Occipital lobe (tissue), 2 donors: ENCODE measurements around the gene MAP2K1. TPM values are rescaled to one million over a fixed set of nuclear protein-coding genes. Genes with fewer than 3 reads are reported as not detected.
"Not testable (repeated sequence)": the region's sequence is repeated elsewhere in the genome, so short reads cannot be mapped to it uniquely, and the experiment has no call there.

Experiments used
- DNase-seq: peaks from one replicate; lab custom pipeline; 2025; lab: John Stamatoyannopoulos, UW
- total RNA-seq: library from RNA; depleted of rRNA; stranded (reverse); fragments of >200 nt; gene quantifications from one replicate; pipeline ENCODE4 v1.2.3, GENCODE V29; 2014

Gene MAP2K1
- total RNA-seq, 1 donor from 2014 or later = 26.4 TPM

DNA sequence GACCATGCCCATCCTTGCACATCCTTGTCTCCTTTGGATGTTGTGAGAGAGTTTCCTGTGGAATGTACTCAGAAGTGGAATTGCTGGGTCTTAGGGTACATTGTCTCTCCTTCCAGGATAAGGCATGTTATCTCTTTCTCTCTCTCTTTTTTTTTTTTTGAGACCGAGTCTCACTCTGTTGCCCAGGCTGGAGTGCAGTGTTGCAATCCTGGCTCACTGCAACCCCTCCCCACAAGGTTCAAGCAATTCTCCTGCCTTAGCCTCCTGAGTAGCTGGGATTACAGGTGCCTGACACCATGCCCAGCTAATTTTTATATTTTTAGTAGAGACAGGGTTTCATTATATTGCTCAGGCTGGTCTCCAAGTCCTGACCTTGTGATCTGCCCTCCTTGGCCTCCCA lies 6.3 kb downstream of the MAP2K1 start:
- DNase-seq = not testable (repeated sequence)

DNA sequence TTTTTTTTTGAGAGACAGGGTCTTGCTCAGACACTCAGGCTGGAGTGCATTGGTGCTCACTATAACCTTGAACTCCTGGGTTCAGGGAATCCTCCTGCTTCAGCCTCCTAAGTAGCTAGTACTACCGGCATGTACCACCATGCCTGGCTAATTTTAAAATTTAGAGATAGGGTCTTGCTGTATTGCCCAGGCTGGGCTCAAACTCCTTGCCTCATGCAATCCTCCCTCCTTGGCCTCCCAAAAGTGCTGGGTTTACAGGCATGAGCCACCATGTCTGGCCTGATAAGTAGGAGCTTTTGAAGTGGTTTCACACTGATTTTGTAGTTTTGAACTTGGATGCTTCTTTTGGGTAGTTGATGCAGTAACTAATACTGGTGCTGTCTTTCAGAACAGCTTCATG lies 7.8 kb downstream of the MAP2K1 start:
- DNase-seq = no peak

DNA sequence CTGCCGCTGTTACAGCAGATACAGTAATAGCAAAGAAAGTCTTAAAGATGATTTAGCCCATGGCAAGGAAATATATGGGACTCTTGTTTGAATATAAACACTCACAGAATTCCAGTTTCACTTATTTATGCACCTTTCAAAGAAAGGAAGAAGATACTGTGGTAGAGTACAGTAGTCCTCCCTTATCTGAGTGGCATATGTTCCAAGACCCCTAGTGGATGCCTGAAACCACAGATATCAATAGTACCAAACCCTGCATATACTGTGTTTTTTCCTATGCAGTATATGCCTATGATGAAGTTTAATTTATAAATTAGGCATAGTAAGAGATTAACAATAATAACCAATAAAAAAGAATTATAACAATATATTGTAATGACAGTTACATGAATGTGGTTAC lies 8.2 kb downstream of the MAP2K1 start:
- no peak for DNase-seq

DNA sequence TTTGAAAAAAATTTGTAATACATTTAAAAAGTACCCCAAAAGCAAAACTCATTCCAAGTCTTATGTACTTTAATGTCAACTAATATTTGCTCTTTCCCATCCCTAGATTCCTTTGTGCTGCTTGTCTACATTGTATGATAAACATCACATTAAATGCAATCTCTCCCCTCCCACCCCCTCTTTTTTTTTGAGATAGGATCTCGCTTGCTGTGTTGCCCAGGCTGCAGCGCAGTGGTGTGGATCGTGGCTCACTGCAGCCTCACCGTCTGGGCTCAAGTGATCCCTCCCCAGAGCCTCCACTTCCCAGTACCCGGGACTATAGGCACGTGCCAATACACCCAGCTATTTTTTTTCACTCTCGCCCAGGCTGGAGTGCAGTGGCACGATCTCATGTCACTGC lies 12.6 kb downstream of the MAP2K1 start:
- no peak for DNase-seq

DNA sequence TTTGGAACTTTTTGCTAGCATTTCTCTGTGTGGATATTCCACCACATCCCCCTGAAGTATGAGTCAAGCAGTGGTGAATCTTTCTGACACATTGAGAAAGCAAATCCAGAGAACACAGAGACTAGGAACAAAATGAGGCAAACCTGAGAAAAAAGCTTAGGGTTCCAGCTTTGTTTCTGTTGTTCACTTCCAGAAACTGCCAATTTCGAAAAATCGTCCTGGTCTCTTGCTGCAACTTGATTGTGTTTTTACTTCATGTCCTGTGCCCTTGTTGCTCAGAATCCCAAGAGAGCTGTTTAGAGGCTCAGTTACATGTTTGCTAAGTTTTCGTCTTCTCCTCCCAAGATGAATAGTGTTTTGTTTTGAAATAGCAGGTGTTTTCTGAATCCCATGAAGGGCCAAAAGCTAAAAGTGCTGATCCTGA lies 13.7 kb downstream of the MAP2K1 start:
- no peak for DNase-seq

DNA sequence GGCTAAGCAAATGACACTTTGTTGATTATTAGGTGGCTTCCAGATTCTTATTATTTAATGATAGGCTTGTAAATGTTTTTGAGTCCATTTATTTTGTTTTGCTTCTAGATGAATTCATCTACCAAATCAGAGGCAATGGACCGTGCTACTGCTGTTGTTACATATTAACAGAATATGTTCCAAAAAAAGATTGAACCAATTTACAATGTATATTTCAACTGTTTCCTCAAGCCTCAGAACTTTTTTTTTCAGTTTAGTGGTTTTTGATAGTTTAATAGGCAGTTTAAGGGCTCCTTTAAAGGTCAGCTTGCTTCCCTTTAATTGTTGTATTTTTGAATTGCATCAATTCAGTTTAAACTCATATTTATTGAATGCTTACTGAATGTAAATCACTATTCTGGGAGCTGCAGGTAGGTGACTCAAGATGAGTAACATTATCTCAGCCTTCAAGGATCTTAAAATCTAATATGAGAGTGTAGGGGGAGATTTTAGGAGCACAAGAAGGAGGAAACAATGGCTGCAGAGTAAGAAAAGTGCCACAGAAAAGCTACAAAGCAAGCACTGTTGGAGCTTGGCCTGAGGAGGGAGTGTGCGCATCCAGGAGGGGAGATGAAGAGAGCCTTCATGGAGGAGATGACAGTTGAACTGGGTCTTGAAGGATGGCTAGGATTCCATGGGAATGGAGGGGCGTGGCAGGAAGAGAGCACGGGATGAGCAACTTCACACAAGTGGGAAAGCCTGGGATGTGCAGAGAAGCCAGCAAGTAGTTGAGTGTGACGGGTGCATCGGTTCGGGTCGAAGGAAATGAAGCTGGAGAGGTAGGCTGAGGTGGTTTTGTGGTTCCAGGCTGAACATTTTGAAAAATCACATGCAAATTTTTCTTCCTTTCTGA lies 14.7 kb downstream of the MAP2K1 start:
- DNase-seq = no peak

DNA sequence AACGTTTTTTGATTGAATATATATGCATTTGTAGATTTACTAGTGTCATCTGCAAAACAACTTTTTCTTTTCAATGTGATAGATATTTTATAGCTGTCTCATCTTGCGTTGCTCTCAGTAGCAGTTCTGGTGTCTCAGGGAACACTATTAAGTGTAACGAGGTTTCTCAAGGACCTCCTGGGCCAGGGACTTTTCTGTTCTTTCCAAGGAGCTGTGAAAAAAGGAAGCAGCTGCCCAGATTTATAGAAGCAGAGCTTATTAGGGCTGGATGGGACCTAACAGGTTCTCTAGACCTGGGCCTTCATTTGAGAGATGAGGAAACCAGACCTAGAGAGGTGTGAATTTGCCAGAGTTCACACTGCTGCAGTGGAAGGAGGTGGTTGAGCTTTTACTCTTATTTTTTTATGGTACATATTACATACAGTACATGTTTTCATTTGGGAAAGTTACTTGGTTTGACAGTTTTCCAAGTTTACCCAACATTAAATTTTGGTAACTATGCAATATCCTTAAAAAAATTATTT lies 16.1 kb downstream of the MAP2K1 start:
- no peak for DNase-seq

DNA sequence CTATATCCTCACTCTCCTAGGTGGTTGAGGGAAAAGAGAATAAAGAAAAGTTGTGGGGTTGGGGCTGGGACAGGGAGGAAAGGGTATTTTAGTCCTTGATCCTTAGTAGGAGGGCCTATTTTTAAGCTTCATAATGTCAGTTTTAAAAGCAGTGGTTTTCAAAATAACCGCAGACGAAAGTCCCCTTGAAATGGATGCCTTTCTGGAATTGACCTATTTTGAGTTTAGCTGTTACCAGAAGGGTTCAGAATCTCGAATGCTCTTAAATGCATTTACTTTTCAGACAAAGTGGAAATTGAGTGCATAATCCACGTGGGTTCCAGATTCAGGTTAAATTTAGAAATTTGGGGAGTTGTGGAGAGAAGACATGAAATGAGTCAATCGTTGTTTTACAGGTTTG lies 16.6 kb downstream of the MAP2K1 start:
- DNase-seq = no peak

DNA sequence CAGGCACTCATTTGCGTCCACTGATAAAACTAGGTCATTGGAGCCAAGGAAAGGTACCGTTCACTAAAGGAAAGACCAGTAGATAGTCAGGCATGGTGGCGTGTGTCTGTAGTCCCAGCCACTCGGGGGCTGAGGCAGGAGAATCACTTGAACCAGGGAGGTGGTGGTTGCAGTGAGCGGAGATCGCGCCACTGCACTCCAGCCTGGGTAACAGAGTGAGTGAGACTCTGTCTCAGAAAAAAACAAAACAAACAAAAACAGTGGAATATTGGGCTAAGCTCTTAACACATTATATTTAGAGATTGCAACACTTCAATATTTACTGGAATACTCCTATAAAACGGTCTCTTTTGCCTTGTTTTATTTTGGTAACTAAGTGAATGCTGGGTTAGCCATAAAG lies 17.4 kb downstream of the MAP2K1 start:
- no peak for DNase-seq

DNA sequence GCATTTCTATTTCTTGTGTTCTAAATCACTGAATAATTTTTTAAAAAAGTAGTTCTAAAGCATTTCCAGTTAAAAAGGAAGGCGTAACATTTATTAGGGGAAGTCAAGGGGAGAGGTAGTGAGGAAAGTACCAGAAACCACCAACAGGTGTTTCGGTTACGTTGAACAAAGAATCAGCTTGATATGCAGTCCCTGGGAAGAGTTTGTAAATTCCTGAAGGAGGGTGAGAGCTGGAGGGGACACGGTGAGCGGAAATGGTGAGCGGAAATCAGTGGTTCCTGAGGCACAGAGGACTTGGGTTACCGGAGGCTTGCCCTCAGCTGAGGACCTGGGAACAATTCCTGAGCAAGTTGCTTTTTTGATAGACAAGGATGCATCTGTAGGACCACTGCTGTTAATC lies 17.8 kb downstream of the MAP2K1 start:
- DNase-seq = no peak

DNA sequence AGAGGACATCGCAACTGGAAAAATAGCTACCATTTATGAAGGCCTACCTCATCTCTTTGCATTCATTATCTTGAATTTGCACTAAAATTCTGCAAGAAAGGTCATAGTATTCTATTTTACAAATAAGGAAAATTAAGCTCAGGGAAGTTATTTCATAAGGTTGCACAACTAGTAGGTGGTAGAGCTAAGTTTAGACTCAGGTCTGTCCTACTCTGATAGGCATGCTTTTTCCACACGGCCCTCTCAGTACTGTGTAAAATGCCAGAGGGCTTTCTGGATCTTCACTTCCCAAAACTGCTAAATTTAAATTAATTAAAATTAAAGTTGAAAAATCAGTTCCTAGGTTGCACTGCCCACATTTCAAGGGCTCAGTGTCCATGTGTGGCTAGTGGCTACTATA lies 18.3 kb downstream of the MAP2K1 start:
- no peak for DNase-seq

DNA sequence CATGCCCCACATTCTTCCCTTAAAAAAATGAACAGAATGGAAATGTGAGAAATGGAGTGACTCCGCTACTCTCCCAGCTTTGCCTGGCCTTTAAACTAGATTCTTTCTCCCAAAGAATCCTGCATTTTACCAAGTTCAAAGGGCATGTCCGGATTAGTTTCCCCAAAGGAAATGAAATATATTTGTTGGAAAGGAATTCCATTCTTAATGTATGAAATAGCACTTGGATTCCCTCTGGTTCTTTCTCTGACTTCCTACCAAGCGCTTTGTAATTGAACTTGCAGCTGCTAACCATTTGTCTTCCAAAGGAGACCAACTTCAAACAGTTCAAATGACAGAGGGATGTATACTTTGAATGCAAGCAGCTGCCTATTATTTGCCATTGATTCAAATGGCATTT lies 18.9 kb downstream of the MAP2K1 start:
- no peak for DNase-seq

DNA sequence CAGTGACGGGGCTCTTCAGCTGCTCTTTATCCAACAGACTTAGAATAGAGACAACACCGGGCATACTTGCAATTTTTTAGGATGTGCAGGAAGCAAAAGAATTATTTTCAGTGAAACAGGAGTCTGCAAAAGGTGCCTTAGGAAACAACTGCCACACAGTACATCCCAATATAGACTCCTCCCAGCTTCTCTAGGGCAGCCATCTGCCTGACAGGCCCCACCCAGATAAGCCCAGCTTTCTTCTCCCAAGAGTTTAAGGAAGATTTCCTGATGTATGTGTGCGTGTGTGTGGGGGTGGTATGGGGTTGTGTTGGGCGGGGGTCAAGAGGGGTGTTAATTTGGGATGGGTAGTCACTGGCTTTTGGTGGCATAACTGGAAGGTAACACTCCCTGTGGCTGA lies 21.5 kb downstream of the MAP2K1 start:
- DNase-seq = no peak

DNA sequence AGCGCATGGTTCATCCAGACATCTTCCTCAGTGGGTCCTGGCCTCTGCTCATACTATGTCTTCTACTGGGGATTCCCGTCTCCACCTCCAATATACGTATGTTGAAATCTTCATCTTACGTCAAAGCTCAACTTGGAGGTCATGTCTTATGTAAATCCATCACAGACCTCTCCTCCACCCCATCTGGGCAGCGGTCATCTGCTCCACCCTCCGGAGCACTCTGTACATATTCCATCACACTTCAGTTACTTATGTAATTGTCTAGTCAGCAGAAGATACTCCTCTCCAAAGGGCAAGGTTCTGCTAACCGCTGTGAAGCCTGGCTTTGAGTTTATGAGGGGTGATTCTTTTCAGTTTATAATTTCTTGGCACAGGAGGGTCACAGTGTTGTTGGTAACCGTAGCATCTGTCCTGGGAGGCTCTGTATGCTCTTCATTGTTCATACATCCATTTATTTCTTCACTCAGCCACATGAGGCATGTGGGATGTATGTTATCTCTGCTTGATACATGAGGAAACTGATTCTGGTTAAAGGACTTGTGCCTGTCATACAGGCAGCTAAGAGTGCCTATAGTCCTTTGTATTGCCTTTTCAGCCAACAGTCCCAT lies 22.1 kb downstream of the MAP2K1 start:
- DNase-seq = no peak

DNA sequence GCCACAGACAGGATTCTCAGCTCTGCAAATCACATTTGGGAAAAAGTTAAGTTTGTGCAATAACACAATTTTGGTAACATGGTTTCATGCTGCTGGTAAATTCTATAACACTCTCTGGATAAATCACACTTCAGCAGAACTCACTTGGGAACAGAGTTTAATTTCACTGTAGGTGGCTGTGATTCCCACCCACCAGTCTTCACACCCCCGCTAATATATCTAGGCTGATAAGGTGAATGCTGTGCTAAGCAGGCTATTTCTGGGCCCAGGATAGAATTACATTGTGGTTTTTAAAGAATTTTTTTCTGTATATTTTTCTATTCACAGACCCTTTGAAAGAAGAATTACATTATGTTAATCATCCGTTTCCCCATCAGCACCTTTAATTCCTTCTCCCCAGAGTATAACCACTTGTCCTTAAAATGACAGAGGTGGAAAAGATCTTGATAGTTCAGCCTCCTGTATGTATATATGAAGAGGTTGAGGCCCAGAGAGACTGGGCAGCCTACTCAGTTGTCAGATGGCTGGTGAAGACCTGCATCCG lies 22.9 kb downstream of the MAP2K1 start:
- DNase-seq = no peak

DNA sequence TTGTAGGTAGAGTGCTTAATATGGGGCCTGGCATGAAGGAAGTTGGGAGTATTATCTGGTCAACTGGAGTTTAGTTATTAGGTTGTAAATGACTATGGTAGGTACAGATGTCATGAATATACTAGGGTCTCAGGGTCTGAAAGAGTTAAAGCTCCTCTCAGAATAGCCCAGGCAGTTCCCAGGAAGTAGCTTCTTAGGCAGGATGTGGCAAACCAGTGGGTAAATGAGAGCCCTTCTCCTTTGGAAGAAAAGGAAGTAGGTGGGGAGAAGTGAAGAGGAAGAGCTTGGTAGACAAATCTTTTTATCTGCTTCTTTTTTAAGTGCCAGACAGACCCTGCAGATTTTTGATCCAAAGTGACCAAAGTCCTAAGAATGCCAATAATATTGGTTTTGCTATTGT lies 24.5 kb downstream of the MAP2K1 start:
- no peak for DNase-seq

DNA sequence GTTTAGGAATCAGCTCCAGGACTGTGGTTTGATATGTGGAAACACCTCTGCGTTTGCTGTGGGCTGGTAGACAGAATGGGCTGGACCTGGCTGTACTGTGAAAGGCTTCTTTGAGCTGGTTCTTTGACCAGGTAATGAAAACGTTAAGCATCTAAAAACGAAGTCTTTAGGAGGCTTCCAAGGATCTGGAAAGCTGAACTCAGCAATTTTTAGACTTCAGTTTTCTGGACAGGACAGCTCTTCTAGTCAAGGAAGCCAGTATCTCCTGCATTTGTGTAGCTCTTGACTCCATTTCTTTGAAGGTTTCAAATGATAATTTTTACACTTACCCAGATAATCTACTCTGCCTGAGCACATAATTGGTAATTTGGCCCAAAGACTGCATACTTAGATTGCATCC lies 25.5 kb downstream of the MAP2K1 start:
- DNase-seq = no peak

DNA sequence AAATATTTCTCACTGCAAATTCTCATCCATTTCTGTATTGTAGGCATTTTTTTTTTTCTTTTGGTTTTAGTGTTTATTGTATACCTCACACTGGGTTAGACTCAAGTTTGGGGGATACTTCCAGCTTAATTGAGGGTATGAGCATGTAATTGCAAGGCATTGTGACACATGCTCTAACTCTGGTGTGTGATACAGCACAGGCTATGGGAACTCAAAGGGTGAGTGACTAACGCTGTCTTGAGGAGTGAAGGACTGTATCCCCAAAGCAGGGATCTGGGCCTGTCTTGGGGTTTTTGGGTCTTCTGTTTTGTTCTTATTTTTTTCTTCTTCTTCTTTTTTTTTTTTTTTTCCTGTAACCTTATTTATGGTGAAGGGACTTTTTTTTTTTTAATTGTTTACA lies 26.9 kb downstream of the MAP2K1 start:
- no peak for DNase-seq

DNA sequence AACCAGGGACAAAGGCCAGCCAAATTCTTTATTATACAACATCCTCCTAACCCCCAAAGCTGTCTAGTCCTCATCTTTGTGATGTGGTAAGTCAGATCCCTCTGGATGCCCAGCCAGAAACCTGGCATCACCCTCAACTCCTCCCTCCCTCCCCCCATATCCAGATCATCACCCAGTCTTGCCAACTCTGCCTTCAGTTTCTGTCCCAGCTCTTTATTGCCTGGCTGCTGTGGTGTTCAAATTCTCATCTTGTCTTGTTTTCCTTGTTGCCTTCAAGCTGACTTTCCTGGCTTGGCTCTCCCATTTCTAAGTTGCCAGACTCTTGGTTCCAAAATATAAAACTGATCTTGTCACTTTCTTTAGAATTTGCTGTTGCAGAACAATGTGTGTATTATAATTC lies 28.6 kb downstream of the MAP2K1 start:
- DNase-seq = no peak

DNA sequence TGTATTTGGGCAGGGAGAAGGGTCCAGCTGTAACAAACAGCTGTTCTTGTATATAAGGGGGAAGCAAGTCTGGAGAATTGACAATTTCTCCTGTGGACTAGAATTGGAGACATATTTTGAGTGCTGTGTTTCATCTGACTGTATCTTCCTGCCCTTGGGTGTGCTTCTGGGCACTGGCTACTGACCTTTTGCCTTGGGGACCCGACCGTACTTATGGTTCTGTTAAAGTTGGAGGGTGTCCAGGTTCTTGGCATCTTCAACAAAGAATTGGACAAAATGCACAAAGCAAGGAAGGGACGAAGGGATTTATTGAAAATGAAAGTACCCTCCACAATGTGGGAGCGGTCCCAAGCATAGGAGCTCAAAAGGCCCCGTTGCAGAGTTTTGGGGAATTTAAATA lies 31.0 kb downstream of the MAP2K1 start:
- DNase-seq = no peak

DNA sequence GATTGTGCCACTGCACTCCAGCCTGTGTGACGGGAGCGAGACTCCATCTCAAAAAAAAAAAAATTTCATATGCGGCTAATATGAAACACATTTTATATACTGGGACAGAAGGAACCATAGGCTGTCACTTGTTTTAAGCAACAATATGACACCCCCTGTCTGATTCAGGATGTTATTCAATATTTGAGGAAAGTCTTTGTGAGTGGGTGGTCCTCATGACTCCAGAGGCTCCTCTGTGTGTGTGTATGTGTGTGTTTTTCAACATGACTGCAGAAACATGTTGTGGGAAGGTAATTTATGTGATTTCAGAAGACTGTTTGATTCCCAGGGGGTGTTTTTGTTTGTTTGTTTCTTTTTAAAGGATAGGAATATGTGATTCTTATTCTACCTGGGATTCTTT lies 32.8 kb downstream of the MAP2K1 start:
- no peak for DNase-seq

DNA sequence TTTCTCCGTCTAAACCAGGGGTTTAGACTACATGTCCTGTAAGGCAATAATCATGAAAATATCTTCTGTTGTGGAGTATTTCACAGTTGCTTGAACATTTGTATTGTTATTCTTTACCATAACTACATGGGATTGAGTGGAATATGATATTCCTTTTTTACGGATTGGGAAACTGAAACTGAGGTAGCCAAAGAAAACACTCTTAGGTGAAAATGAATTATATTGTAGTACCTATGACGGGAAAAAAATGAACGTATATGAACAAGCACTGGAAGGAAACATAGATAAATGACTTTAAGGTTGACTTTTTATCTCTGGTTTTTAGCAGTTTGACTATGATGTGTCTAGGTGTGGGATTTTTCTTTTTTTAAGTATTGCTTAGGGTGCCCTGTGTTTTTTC lies 35.6 kb downstream of the MAP2K1 start:
- no peak for DNase-seq

DNA sequence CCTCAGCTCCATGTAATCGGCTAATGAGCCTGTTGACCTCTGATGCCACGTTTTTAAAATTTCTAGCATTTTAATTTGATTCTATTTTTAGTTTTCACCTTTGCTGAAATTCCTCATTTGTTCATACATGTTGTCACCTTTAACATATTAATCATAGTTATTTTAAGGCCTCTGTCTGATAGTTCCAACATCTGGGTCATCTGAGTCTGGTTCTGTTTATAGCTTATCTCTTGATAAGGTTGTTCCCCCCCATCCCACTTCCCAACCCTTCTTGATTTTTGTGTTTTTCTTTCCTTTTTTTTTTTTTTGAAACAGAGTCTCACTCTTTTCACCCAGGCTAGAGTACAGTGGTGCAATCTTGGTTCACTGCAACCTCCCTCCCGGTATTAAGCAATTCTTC lies 36.4 kb downstream of the MAP2K1 start:
- DNase-seq = no peak
